Ovary (tissue), 9 donors: ENCODE measurements around the gene CD84. TPM values are rescaled to one million over a fixed set of nuclear protein-coding genes. Genes with fewer than 3 reads are reported as not detected.

Source experiments
- DNase-seq, 5 donors: peaks; one replicate each; pipeline ENCODE4 v3.0.0-alpha.2; 2019 to 2020
- H3K27ac ChIP-seq, 2 donors: fragments of 200-600 bp; one replicate each; pipeline versions ENCODE4 v1.5.1 to v1.8.0; 2019 to 2022
- H3K27me3 ChIP-seq: fragments of 200-600 bp; one replicate; pipeline ENCODE4 v1.8.0; 2022
- H3K36me3 ChIP-seq: fragments of 200-600 bp; sonication (generic); one replicate; pipeline ENCODE4 v1.5.1; 2019
- H3K4me1 ChIP-seq: one replicate; pipeline ENCODE4 v1.8.1; 2013; ENCODE audit warnings: mild to moderate bottlenecking, moderate library complexity; ENCODE audit not compliant: insufficient read depth
- H3K4me3 ChIP-seq: fragments of 200-600 bp; sonication (generic); one replicate; pipeline ENCODE4 v1.5.1; 2017
- H3K9me3 ChIP-seq, 2 donors: fragments of 200-600 bp in 1 of 2; sonication (generic) in 1 of 2; one replicate each; pipeline versions ENCODE4 v1.5.1 to v1.8.1; 2013 to 2019; ENCODE audit warnings: mild to moderate bottlenecking in 1 of 2, moderate library complexity in 1 of 2
- EP300 ChIP-seq: sonication (generic); formaldehyde crosslinking; IDR thresholded peaks from one replicate; pipeline ENCODE4 v1.6.1; 2017; ENCODE audit warnings: antibody characterized with exemption
- POLR2A ChIP-seq: fragments of 450-650 bp; IDR thresholded peaks from one replicate; pipeline ENCODE4 v1.6.1; 2017; ENCODE audit warnings: antibody characterized with exemption, mild to moderate bottlenecking, moderate library complexity
- WGBS, 3 donors: extraction: QIAGEN DNeasy Blood & Tissue Kit in 1 of 3; methylation state at CpG; one replicate each; pipeline versions ENCODE4 v1.1.5 to v1.1.7; 2013 to 2017; 5-methylcytosine and 5-hydroxymethylcytosine counted together
- intact Hi-C, 4 donors: fragments of 100-400 bp; cut with DNase I; formaldehyde crosslinking; loops; one replicate each; pipeline versions ENCODE4 v1.11.0 to v1.15.1; 2022 to 2023
- polyA plus RNA-seq, 2 donors: library from polyadenylated mRNA; stranded (reverse); fragments of 200-250 nt in 1 of 2; fragments of 350-450 nt in 1 of 2; fragmentation: Illumina TruSeq in 1 of 2; extraction: RNeasy Lipid Tissue Mini Kit (QIAGEN cat#74804) in 1 of 2; gene quantifications; one replicate each; pipeline ENCODE4 v1.2.3, GENCODE V29; 2013 to 2014
- total RNA-seq, 7 donors: library from RNA; depleted of rRNA in 2 of 7; stranded (reverse); fragments of >200 nt in 2 of 7; fragmentation: NEBNext Ultra II Directional in 3 of 7; extraction: Animal tissue kit (Norgen Biotek cat#: 25700) in 3 of 7; gene quantifications; one replicate each; pipeline versions ENCODE4 v1.1.0 to v1.2.4, GENCODE V29; 2016 to 2023
- TF ChIP-seq, protein P1 (sequence below), 3 donors: fragments of 450-650 bp in 2 of 3; fragments of 200-600 bp in 1 of 3; IDR thresholded peaks; one replicate each; pipeline versions ENCODE4 v1.5.1 to v1.8.0; 2016 to 2022; ENCODE audit warnings: antibody characterized with exemption in 3 of 3, mild to moderate bottlenecking in 1 of 3
- donor health status: DM: no; HTN: no; CAD: no; lungs with moderate emphysema.
- donor health status: DM: no; HTN: no; CAD: no.
- donor health status: Bipolar disorder and iron deficiency.
- donor health status: DM: yes; HTN: yes; CAD: no.
- donor health status: DM: no; HTN: no; CAD: no.
- donor health status: DM: yes; HTN: yes; CAD: no.

Gene CD84
- total and polyA plus RNA-seq, 9 donors, result 0.48 to 10.9 (median 2.0) TPM

DNA sequence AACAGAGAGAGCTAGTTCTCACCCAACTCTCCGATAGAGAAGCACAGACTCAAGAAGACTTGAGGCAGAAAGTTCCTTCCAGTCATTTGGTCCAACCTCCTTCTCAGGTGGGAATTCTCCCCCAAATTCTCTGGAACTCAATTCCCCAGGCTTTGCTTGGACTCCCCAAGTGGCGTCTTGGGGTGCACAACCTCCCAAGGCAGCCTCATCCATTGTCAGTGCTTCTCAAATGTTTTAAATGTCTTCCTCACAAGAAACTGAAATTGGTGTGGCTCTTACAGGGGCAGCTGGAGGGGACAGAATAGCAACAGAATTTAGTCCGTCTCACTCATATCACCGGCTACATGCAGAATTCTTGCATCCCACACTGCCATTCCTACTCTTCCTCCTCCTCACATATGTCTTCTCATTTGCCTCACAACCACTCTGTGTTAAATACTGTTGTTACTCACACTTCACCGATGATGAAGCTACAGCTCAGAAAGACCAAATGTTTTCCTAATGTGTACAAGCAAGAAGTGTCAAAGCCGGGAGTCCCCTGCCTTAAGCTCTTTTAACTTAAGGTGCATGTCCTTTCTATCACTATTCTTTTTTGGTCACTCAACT is 33.4 kb upstream of the CD84 start:
- no peak for TF ChIP-seq EP300
- TF ChIP-seq POLR2A, result no peak
- TF ChIP-seq, protein P1, sequence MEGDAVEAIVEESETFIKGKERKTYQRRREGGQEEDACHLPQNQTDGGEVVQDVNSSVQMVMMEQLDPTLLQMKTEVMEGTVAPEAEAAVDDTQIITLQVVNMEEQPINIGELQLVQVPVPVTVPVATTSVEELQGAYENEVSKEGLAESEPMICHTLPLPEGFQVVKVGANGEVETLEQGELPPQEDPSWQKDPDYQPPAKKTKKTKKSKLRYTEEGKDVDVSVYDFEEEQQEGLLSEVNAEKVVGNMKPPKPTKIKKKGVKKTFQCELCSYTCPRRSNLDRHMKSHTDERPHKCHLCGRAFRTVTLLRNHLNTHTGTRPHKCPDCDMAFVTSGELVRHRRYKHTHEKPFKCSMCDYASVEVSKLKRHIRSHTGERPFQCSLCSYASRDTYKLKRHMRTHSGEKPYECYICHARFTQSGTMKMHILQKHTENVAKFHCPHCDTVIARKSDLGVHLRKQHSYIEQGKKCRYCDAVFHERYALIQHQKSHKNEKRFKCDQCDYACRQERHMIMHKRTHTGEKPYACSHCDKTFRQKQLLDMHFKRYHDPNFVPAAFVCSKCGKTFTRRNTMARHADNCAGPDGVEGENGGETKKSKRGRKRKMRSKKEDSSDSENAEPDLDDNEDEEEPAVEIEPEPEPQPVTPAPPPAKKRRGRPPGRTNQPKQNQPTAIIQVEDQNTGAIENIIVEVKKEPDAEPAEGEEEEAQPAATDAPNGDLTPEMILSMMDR (IDR thresholded peaks at IDR 0.05), result no peak
- Histone ChIP-seq H3K4me1 (no peaks in the 10 kb centered on the region), H3K27ac (no peak overlapping the region), H3K27me3 (no peaks in the 10 kb centered on the region), H3K36me3 (no peaks in the 10 kb centered on the region), H3K4me3 (no peak overlapping the region), H3K9me3 (no peaks in the 10 kb centered on the region)
- intact Hi-C loops, result loop anchor here in 1 of 4 donors (10.0 kb wide), 1 partner anchor 188 kb away; no protein-coding TSS in a partner anchor
- DNase-seq, result no peak
- 72 to 85% (median 80%) methylated on average over 6 of the region's 6 CpGs for WGBS, 3 donors

DNA sequence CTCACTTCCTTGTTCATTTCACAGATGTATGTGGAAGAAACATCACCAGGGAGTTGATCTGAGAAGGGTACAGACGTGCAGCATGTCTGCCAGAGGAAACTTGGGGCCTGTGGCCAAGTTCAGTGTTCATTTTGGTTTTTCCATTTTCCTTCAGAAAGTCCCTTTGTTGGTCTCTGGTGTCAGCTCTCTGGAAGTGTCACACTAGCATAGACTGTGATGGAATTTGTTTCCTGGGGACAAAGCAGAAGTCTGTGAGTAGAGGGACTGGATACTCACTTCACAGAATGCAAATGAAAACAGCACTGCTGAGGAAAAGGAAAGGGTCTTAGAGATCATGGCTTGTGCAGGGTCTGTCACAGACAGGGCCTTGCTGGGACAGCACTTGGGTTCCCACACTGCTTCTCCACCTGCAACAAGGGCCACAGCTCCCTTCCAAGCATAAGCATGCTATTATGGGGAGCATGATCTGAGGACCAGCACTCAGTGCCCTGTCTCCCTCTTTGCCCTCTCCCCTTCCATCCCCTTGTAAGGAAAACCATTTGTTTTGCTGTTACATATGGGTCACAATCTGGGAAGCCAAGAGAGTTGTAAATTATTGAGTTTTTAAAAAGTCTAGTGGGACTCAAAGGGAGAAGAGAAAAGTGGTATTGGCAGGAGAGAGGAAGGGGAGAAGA is 31.4 kb upstream of the CD84 start:
- H3K4me1 ChIP-seq, result no peaks in the 10 kb centered on the region
- no peak for DNase-seq
- H3K27me3 ChIP-seq, result no peaks in the 10 kb centered on the region
- intact Hi-C loops, result loop anchor here in 1 of 4 donors (10.0 kb wide), 1 partner anchor 186 kb away; no protein-coding TSS in a partner anchor
- TF ChIP-seq, protein P1 (IDR thresholded peaks at IDR 0.05), result no peak
- TF ChIP-seq EP300 (no peak), POLR2A (no peak)
- no peak overlapping the region for H3K4me3 ChIP-seq
- 9 to 14% (median 11%) methylated on average over 1 of the region's 1 CpG for WGBS, 3 donors
- no peaks in the 10 kb centered on the region for H3K9me3 ChIP-seq
- no peaks in the 10 kb centered on the region for H3K36me3 ChIP-seq
- no peak overlapping the region for H3K27ac ChIP-seq

DNA sequence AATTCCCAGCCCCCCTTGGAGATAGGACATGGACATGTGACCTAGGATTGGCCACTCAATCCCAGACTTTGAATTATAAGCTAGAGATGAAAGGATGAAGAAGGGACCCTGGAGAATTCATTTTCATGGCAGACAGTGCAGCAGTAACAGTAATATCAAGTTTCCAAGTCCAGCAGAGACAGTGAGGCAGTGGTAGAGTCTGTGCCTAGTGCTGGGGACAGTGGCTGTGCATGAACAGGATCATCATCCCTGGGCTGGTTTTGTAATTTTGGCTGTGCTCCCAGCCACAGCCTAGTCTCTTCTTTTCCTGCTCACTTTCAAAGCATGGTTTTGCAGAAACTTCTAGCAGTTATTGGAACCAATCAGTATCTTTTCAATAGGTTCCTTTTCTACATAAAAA is 29.6 kb upstream of the CD84 start:
- intact Hi-C loops, result no loop called here
- Histone ChIP-seq H3K27me3 (no peaks in the 10 kb centered on the region), H3K9me3 (no peaks in the 10 kb centered on the region)

DNA sequence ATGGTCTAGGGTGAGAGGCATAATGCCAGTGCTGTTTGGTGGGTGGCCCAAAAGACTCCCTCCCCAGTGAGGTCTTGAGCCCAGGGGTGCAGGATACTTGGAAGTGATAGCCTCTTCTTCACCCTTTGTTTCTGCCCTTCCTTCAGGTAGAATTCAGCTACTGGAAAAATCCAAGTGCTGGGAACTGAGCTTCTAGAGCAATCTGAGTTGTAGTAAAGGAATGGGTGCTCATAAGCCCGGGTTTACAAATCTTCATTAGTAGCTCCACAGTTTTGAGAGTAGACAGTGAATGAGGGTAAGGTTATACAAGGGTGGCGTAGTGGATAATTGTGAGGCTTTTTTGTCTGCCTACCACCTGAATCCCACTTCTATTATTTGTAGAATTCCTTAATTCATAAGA is 29.2 kb upstream of the CD84 start:
- no peak overlapping the region for H3K4me3 ChIP-seq

More for the DNA sequence above, 29.6 kb upstream of the CD84 start:
- TF ChIP-seq, protein P1 (IDR thresholded peaks at IDR 0.05), result no peak
- no peak for TF ChIP-seq EP300
- DNase-seq, result no peak
- Histone ChIP-seq H3K36me3 (no peaks in the 10 kb centered on the region), H3K4me3 (no peak overlapping the region), H3K27ac (no peak overlapping the region), H3K4me1 (no peaks in the 10 kb centered on the region)

More for the DNA sequence above, 29.2 kb upstream of the CD84 start:
- no peak for DNase-seq
- Histone ChIP-seq H3K27ac (no peak overlapping the region), H3K27me3 (no peaks in the 10 kb centered on the region), H3K9me3 (no peaks in the 10 kb centered on the region), H3K36me3 (no peaks in the 10 kb centered on the region), H3K4me1 (no peaks in the 10 kb centered on the region)
- TF ChIP-seq POLR2A, result no peak
- TF ChIP-seq, protein P1 (IDR thresholded peaks at IDR 0.05), result no peak
- no peak for TF ChIP-seq EP300
- WGBS, 3 donors, result 46 to 48% (median 47%) methylated on average over 2 of the region's 2 CpGs
- intact Hi-C loops, result no loop called here
